SK-N-MC (cell line): Measurements from ENCODE around the gene ARFGEF2.

Experiments
- DNase-seq: peaks from one replicate; pipeline ENCODE4 v3.0.0-alpha.2; 2011; ENCODE audit warnings: low read depth, low spot score
- H3K27ac ChIP-seq: fragments of 200-600 bp; sonication (generic); 2 replicates; pipeline ENCODE4 v1.5.1; 2016; ENCODE audit warnings: mixed run types
- H3K36me3 ChIP-seq: fragments of 200-600 bp; sonication (generic); 2 replicates; pipeline ENCODE4 v1.6.1; 2017; ENCODE audit warnings: antibody characterized with exemption, low read length, mixed read lengths; ENCODE audit not compliant: insufficient read depth
- H3K4me3 ChIP-seq: fragments of 200-600 bp; sonication (generic); 2 replicates; pipeline ENCODE4 v1.5.1; 2016
- H3K9ac ChIP-seq: fragments of 200-600 bp; sonication (generic); 2 replicates; pipeline ENCODE4 v1.8.0; 2017; ENCODE audit warnings: mixed run types, mixed read lengths; ENCODE audit not compliant: insufficient read length
- H3K9me3 ChIP-seq: fragments of 200-600 bp; sonication (generic); 2 replicates; pipeline ENCODE4 v1.6.1; 2017; ENCODE audit warnings: low read depth, mild to moderate bottlenecking, antibody characterized with exemption, low read length, moderate library complexity, mixed read lengths
- EZH2 ChIP-seq: fragments of 200-600 bp; sonication (generic); IDR thresholded peaks from one replicate; pipeline ENCODE4 v1.6.1; 2017; ENCODE audit warnings: antibody characterized with exemption
- FOXP2 ChIP-seq: optimal IDR thresholded peaks from 2 replicates; pipeline ENCODE3; 2011; ENCODE audit warnings: mild to moderate bottlenecking, moderate library complexity; ENCODE audit not compliant: insufficient read depth; ENCODE audit errors: extremely low read length, control extremely low read depth
- POLR2AphosphoS5 ChIP-seq: IDR thresholded peaks from 2 replicates; pipeline ENCODE4 v1.6.1; 2012; ENCODE audit warnings: mild to moderate bottlenecking, low read depth, low read length, borderline replicate concordance

Gene ARFGEF2

GRCh38 chr20:48921168-48921882 is at the start of gene ARFGEF2:
TSS of gene ARFGEF2 (plus strand) at chr20:48921711. CDS start at chr20:48921890, 179 bp downstream.
- TF ChIP-seq FOXP2 = no peak
- peak; percentile 88 for TF ChIP-seq POLR2AphosphoS5
- DNase-seq = no peak
- no peaks in the 10 kb centered on the region for H3K9me3 ChIP-seq
- peak within 1 kb of the TSS; percentile 4; the same call in 1 of the 2 replicates for H3K27ac ChIP-seq
- no peaks in the 10 kb centered on the region for H3K36me3 ChIP-seq
- peak within 1 kb of the TSS; percentile 94 for H3K9ac ChIP-seq
- peak within 1 kb of the TSS; percentile 97 for H3K4me3 ChIP-seq

GRCh38 chr20:48875233-48875913 is 46.1 kb upstream of the ARFGEF2 start:
- Histone ChIP-seq H3K9ac (no peak overlapping the region), H3K9me3 (no peaks in the 10 kb centered on the region), H3K27ac (no peak overlapping the region), H3K36me3 (no peaks in the 10 kb centered on the region), H3K4me3 (no peak overlapping the region)
- TF ChIP-seq EZH2 (no peak), FOXP2 (no peak), POLR2AphosphoS5 (no peak)
- DNase-seq = no peak

GRCh38 chr20:48875914-48876240 is 45.6 kb upstream of the ARFGEF2 start:
- H3K9ac ChIP-seq = no peak overlapping the region
- DNase-seq = no peak
- H3K9me3 ChIP-seq = no peaks in the 10 kb centered on the region
- no peaks in the 10 kb centered on the region for H3K36me3 ChIP-seq
- no peak overlapping the region for H3K4me3 ChIP-seq
- H3K27ac ChIP-seq = no peak overlapping the region
- TF ChIP-seq FOXP2 (no peak), EZH2 (no peak), POLR2AphosphoS5 (no peak)

GRCh38 chr20:48877304-48877703 is 44.2 kb upstream of the ARFGEF2 start:
- no peaks in the 10 kb centered on the region for H3K36me3 ChIP-seq
- no peak for TF ChIP-seq EZH2
- no peak for TF ChIP-seq POLR2AphosphoS5
- no peak for TF ChIP-seq FOXP2
- no peak for DNase-seq

GRCh38 chr20:48878534-48879248 is 42.8 kb upstream of the ARFGEF2 start:
- no peak overlapping the region for H3K9ac ChIP-seq
- TF ChIP-seq FOXP2 (no peak), EZH2 (no peak), POLR2AphosphoS5 (no peak)
- DNase-seq = no peak
- no peak overlapping the region for H3K4me3 ChIP-seq
- H3K36me3 ChIP-seq = no peaks in the 10 kb centered on the region
- H3K9me3 ChIP-seq = no peaks in the 10 kb centered on the region; the same call in 1 of the 2 replicates
- H3K27ac ChIP-seq = peak overlapping the region; percentile 98

More at GRCh38 chr20:48877304-48877703, 44.2 kb upstream of the ARFGEF2 start:
- H3K9me3 ChIP-seq = no peaks in the 10 kb centered on the region
- H3K27ac ChIP-seq = peak overlapping the region; percentile 51
- no peak overlapping the region for H3K4me3 ChIP-seq
- no peak overlapping the region for H3K9ac ChIP-seq

- H3K4me3 ChIP-seq = peak overlapping the region; percentile 40
- H3K36me3 ChIP-seq = no peaks in the 10 kb centered on the region; the same call in 1 of the 2 replicates
- DNase-seq = peak; percentile 50
- H3K27ac ChIP-seq = peak overlapping the region; percentile 98
- H3K9me3 ChIP-seq = no peaks in the 10 kb centered on the region; the same call in 1 of the 2 replicates
- TF ChIP-seq POLR2AphosphoS5 = no peak
- TF ChIP-seq FOXP2 = no peak
- no peak for TF ChIP-seq EZH2
- peak overlapping the region; percentile 60 for H3K9ac ChIP-seq
Measured at GRCh38 chr20:48879612-48880245, 41.8 kb upstream of the ARFGEF2 start.

GRCh38 chr20:48880331-48880730 is 41.2 kb upstream of the ARFGEF2 start:
- Histone ChIP-seq H3K27ac (peak overlapping the region; percentile 98), H3K9ac (peak overlapping the region; percentile 60), H3K9me3 (no peaks in the 10 kb centered on the region; the same call in 1 of the 2 replicates), H3K4me3 (peak overlapping the region; percentile 40; the same call in 1 of the 2 replicates), H3K36me3 (no peaks in the 10 kb centered on the region; the same call in 1 of the 2 replicates)
- no peak for DNase-seq
- no peak for TF ChIP-seq EZH2
- no peak for TF ChIP-seq FOXP2
- no peak for TF ChIP-seq POLR2AphosphoS5
